ELF-1 (cell line): ENCODE results near the gene KLF9.

Experiments
- DNase-seq: peaks from one replicate; pipeline ENCODE4 v3.0.0-alpha.2; 2016; ENCODE audit warnings: low read depth, low spot score

The KLF9 gene

DNA sequence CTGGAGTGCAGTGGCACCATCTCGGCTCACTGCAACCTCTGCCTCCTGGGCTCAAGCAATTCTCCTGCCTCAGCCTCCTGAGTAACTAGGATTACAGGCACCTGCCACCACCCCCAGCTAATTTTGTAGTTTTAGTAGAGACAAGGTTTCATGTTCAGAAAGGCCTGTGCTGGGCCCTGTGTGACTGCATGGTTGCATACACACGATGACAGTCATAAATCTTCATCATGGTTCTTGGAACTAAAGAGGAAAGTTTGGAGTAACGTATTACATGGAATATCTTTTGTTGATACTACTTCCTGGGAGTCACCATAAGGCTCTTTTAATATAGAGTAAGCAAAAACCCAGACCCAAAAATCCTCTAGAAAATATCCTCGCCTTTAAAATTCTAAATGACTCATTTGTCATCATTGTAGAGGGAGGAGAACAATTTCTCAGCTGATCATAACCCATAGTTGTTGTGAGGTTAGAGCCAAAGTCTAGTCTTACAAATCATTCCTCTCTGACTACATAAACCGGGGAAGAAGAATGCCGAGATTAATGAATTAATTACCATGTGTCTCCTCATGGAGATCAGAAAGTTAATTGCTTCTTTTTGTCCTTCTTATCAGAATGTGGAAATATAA, 47.0 kb downstream of the KLF9 start:
- DNase-seq: no peak

DNA sequence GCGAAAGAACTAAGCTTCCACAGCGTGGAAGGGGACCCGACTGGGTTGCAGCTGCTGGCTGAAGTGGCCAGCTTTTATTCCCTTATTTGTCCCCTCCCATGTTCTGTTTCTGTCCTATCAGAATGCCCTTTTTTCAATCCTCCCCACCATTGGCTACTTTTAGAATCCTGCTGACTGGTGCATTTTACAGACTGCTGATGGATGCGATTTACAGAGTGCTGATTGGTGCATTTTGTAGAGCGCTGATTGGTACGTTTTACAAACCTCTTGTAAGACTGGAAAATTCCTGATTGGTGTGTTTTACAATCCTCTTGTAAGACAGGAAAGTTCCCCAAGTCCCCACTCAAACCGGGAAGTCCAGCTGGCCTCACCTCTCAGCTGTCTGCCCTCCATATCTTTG, 50.7 kb downstream of the KLF9 start:
- DNase-seq: no peak

DNA sequence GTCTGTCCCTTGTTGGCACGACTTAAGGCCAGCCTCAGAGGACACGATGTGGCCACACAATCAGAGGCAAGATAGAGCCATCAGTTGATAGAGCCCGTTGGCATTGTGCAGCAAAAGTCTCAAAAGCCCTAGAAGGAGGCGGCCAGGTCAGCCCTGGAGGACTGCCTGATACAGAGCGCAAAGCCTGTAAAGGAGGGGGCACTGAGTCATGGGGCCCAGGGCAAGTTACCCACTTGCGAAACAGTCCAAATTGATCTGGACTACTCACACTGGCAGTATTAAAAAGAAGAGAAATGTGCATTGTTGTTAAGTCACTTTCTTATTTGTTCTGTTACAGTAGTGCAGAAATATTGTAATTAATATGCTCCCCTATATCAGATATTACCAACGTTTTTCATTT, 51.5 kb downstream of the KLF9 start:
- no peak for DNase-seq

DNA sequence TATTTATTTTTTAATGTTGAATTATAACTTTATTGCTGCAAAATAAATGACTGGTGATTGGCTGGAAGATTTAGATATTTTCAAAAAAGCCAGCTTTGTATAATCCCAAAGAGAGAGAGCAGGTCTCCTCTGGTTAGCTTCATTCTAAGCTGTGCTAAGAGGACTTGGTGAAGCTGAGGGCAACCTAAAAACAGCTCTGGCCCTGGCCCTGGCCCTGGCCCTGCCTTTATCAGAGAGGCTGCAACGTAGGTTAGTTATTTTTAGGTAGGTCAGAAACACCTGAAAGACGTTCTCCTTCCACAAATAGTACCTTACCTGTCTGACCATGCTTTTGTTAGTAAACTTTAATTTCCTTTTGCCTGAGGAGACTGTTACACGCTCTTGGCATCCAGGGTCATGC, 58.7 kb downstream of the KLF9 start:
- no peak for DNase-seq

DNA sequence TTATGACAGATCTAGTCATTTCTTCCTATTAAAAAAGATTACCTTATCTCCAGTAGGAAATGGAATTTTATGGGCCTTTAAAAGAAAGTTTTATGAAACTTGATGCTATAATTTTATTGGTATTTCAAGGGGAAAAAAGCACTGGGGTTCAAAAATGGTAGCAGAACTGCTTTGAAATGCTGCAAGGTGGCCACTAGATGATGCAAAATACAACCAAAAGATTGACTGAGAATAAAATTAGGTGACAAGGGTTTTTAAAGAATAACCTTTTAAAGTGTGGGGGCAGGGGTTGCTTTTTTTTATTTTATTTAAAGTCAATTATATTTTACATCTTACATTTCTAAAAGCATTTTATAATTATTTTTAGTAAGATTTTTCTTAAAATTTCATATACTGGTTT, 61.7 kb downstream of the KLF9 start:
- DNase-seq: no peak

DNA sequence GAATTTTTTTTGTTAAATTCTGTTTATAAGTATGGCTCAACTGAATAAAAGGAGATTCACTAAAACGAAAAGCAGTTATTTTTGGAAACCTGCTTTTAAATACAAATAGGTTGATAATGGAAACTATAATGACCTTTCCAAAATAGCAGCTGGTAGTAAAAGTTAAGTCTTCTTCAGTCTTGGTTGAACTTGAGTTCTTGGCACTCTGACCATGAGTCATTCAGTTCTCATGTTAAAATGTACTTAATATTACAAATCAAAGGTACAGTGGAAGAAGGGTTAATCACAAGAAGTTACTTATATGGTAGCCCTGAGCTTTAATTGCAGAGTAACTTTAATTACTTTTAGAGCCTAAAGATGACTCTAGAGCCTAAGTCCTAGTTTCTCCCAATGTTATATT, 62.1 kb downstream of the KLF9 start:
- no peak for DNase-seq

DNA sequence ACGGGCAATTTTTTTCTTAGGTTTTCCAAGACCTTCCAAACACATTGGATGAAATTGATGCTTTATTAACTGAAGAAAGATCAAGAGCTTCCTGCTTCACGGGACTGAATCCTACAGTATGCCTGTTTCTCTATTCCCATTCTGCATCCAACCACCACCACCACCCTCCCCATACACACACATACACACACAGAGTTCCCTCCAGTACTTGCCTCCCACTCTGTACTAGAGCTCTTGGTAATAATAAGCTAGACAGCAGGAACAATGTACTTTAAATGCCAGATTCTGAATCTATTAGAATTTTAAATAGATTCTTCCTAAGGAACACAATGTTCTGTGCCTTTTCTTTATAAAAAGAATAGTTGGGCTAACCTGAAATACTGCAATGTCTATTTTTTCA, 67.4 kb downstream of the KLF9 start:
- DNase-seq: no peak

DNA sequence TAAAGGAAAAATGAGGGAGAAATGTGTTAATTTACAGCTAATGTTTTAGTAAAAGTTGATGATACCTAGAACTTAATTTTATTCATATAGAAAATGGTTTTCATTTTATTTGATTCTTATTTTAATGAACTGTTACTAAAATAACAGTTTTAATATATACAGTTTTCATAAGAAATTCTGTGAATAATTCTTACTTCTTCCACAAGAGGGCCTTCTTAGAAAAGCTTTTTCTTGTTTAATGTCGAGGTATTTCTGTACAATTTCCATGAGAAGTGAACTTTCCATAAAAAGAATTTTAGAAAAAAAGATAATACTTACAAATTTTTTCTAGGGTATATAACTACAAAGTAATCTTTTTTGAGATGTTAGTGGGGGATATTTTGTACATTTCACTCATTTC, 73.9 kb downstream of the KLF9 start:
- no peak for DNase-seq
